ENCODE measurements around the gene COMMD2. TPM values are rescaled to one million over a fixed set of nuclear protein-coding genes. Genes with fewer than 3 reads are reported as not detected.

COMMD2 gene
- total RNA-seq, 3 donors from 2014 or later = 26.2 to 38.8 (median 26.4) TPM

DNA sequence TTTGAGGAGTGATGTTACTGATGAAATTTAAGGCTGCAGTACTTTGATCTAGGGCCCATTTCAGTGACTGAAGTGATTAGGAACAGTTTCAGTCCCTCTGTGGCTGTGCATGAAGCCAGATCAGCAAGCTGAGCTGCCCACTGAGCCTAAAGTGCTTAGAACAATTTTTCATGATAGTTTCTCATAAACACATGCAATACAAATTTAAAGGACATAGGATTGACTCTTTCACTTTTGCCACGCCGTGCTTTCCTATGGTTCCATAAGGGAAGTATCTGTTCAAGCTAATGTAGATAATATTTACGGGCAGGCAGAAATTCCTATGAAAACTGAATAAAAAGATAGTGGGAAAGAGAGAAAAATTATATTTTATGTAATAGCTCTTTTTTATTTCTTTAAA lies 29.5 kb upstream of the COMMD2 start:
- intact Hi-C loops (cut with DNase I; ENCODE audit: low total_unique reads) = no loop called here
- Histone ChIP-seq H3K36me3 (no peaks in the 10 kb centered on the region), H3K4me3 (no peak overlapping the region), H3K4me1 (no peaks in the 10 kb centered on the region), H3K27ac (no peak overlapping the region), H3K9me3 (no peaks in the 10 kb centered on the region), H3K27me3 (no peaks in the 10 kb centered on the region)
- no peak for TF ChIP-seq POLR2AphosphoS5 (IDR thresholded peaks at IDR 0.05)
- TF ChIP-seq, protein P1, sequence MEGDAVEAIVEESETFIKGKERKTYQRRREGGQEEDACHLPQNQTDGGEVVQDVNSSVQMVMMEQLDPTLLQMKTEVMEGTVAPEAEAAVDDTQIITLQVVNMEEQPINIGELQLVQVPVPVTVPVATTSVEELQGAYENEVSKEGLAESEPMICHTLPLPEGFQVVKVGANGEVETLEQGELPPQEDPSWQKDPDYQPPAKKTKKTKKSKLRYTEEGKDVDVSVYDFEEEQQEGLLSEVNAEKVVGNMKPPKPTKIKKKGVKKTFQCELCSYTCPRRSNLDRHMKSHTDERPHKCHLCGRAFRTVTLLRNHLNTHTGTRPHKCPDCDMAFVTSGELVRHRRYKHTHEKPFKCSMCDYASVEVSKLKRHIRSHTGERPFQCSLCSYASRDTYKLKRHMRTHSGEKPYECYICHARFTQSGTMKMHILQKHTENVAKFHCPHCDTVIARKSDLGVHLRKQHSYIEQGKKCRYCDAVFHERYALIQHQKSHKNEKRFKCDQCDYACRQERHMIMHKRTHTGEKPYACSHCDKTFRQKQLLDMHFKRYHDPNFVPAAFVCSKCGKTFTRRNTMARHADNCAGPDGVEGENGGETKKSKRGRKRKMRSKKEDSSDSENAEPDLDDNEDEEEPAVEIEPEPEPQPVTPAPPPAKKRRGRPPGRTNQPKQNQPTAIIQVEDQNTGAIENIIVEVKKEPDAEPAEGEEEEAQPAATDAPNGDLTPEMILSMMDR (IDR thresholded peaks at IDR 0.05) = no peak
- no peak for TF ChIP-seq POLR2A (IDR thresholded peaks at IDR 0.05)
- no peak for DNase-seq (ENCODE audit: low spot score in 2 of 2)

DNA sequence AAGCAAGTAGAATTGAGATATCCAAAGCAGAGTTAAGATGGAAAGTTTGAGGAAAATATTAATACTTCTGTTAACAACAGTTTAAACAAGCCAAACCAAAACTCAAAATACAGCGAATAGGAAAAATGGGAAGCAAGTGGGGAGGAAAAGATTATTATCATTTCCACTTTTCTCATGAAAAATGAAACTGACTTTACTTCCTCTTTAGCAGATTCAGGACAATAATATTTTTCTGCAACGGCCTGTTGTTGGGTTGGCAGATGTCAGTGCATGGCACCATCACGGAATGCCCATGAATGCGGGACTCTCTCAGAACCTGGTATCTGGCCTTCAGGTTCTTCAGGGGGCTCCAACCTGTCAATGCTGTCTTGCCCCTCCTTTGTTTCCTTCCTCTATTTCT lies 28.9 kb upstream of the COMMD2 start:
- no peaks in the 10 kb centered on the region for H3K36me3 ChIP-seq
- no peaks in the 10 kb centered on the region for H3K27me3 ChIP-seq
- H3K27ac ChIP-seq = no peak overlapping the region
- DNase-seq (ENCODE audit: low spot score in 2 of 2) = no peak
- no peaks in the 10 kb centered on the region for H3K4me1 ChIP-seq
- TF ChIP-seq, protein P1 (IDR thresholded peaks at IDR 0.05) = no peak
- TF ChIP-seq POLR2A (IDR thresholded peaks at IDR 0.05) (no peak), POLR2AphosphoS5 (IDR thresholded peaks at IDR 0.05) (no peak)
- no peaks in the 10 kb centered on the region for H3K9me3 ChIP-seq
- intact Hi-C loops (cut with DNase I; ENCODE audit: low total_unique reads) = no loop called here
- H3K4me3 ChIP-seq = no peak overlapping the region

DNA sequence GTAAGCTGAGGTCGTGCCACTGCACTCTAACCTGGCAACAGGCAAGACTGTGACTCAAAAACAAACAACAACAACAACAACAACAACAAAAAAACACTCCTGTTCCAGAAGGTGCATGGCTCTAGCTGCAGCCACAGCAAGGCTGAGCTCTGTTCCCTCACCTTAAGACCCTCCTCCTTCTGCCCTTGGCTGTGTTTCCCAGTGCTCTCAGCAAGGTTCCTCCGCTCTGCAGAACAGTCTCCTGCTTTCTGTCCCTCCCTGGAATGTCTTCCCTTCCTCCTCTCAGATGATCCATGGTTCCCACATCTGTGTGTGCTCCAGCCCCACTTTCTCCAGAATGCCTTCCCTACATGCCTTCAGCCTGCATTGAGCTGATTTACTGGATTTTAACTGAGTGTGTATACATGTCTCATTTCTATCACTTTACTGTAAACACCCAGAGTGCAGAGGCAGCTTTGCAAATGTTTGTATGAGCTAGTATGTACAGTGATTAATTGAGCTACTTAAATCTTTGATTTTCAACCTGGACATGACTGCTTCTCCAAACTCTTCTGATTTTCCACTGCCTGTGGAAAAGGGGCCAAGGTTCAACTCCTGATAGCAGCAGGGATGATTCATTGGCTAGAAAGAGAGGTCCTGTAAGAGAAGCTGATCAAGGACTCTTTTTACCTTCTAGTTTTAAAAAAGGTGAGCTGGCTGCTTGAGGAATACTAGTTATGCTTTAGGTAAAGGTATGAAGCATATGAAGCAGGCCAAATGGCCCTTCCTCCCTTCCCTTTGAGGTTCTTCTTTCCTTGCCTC lies 25.3 kb upstream of the COMMD2 start:
- Histone ChIP-seq H3K36me3 (no peaks in the 10 kb centered on the region), H3K4me3 (no peak overlapping the region), H3K9me3 (no peaks in the 10 kb centered on the region), H3K27me3 (no peaks in the 10 kb centered on the region), H3K4me1 (no peaks in the 10 kb centered on the region), H3K27ac (no peak overlapping the region)
- TF ChIP-seq POLR2A (IDR thresholded peaks at IDR 0.05) (no peak), POLR2AphosphoS5 (IDR thresholded peaks at IDR 0.05) (no peak)
- TF ChIP-seq, protein P1 (IDR thresholded peaks at IDR 0.05) = no peak
- intact Hi-C loops (cut with DNase I; ENCODE audit: low total_unique reads) = no loop called here
- no peak for DNase-seq (ENCODE audit: low spot score in 2 of 2)

DNA sequence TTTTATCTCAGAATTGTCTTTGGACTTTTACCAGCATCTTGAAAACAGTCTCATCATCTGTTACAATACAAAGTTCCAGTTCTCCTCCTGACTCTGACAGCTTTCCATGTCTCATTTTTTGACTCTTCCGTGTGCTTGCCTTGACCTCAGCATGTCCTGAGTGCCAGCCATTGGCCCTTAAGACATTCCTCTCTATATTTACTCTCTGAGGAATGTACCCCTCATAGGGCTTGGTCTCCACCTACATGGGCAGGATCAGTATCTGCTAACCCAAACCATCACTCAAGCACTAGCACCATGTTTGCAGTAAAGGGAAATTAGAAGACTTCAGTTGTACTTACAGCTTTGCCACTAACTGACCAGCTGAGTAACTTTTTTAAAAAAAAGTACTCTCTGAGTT lies 23.9 kb upstream of the COMMD2 start:
- no peak for DNase-seq (ENCODE audit: low spot score in 2 of 2)
- intact Hi-C loops (cut with DNase I; ENCODE audit: low total_unique reads) = no loop called here
- TF ChIP-seq POLR2A (IDR thresholded peaks at IDR 0.05) = no peak
- no peak for TF ChIP-seq POLR2AphosphoS5 (IDR thresholded peaks at IDR 0.05)
- TF ChIP-seq, protein P1 (IDR thresholded peaks at IDR 0.05) = no peak
- no peak overlapping the region for H3K4me3 ChIP-seq
- no peaks in the 10 kb centered on the region for H3K36me3 ChIP-seq
- no peak overlapping the region for H3K27ac ChIP-seq
- H3K9me3 ChIP-seq = no peaks in the 10 kb centered on the region
- no peaks in the 10 kb centered on the region for H3K27me3 ChIP-seq
- no peaks in the 10 kb centered on the region for H3K4me1 ChIP-seq

DNA sequence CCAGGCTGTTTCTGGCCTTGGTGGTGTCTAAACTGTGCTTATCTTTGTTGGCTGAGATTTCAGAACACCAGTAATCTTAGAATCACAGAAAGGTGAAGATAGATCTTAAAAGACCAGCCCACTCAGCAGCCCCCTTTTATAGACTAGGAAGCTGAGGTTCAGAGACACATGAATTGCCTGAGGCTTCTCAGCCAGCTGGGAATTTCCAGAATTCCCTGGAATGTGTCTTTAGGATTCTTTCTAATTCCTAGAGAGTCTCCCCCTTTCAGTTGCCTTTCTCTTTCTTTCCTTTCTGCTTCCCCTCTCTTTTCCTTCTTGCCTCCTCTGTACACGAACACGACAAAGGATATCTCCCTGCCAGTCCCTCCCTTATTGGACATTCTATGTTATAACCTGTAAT lies 20.6 kb upstream of the COMMD2 start:
- Histone ChIP-seq H3K27me3 (no peaks in the 10 kb centered on the region), H3K4me3 (no peak overlapping the region), H3K27ac (no peak overlapping the region), H3K36me3 (no peaks in the 10 kb centered on the region), H3K9me3 (no peaks in the 10 kb centered on the region), H3K4me1 (no peaks in the 10 kb centered on the region)
- intact Hi-C loops (cut with DNase I; ENCODE audit: low total_unique reads) = no loop called here
- DNase-seq (ENCODE audit: low spot score in 2 of 2) = no peak
- TF ChIP-seq, protein P1 (IDR thresholded peaks at IDR 0.05) = no peak
- no peak for TF ChIP-seq POLR2AphosphoS5 (IDR thresholded peaks at IDR 0.05)
